HG03135 (cell line): Measurements from ENCODE around the gene MXRA7.
"Not testable (repeated sequence)": the region's sequence is repeated elsewhere in the genome, so short reads cannot be mapped to it uniquely, and the experiment has no call there.

Source experiments
- ATAC-seq: cut with Tn5 transposase; IDR thresholded peaks from one replicate; pipeline ENCODE4 v1.9.1; 2021; ENCODE audit warnings: mild to moderate bottlenecking, moderate library complexity; ENCODE audit not compliant: unreplicated experiment

Gene MXRA7, protein sequence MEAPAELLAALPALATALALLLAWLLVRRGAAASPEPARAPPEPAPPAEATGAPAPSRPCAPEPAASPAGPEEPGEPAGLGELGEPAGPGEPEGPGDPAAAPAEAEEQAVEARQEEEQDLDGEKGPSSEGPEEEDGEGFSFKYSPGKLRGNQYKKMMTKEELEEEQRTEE

DNA sequence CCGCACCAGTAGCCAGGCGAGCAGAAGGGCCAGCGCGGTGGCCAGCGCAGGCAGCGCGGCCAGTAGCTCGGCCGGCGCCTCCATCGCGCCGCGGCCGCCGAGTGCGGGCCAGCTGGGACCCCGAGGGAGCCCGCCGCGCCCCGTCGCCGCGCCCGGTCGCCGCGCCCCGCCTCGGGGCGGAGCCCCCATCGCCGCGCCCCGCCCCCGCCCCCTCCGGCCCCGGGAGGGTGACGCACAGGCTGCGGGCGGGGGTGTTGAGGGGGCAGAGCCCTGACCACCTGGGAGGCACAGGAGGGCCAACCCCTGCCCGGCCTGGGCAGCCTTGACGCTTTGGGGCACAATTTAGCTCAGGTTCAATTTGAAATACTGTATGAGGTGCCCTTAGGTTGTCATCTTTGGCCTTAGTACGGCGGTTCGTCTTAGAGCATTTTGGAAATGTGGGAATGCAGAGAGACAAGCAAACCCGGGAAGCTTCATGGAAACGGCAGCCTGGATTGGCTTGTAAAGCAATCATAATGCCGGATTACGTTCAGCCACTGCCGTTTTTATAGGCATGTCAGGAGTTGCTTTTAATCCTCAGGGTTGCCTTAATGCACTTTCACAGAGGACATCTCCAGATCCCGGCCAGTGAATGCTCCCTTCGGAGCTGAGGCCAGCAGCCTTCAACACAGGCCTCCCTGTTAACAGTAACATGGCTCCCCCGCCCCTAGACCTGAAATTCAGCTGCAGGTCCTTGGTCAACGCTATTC lies at the start of gene MXRA7:
TSS of gene MXRA7 (minus strand) at position 103 of the 749 bp plus-strand sequence. CDS start at position 84, 19 bp downstream.
- no peak for ATAC-seq

DNA sequence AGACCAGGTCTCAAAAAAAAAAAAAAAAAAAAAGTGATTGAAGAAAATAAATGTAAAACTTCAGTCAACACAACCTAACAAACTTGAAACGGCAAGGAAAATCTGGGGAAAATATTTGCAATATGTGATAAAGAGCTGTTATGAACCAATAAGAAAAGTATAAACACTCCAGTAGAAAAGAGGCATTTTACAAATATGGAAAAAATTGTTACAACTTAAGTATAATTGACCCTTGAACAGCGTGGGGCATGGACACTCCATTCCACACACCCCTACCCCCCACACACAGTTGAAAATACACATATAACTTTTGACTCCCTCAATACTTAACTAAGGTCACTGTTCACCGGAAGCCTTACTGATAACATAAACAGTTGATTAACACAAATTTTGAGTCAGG lies 47.8 kb upstream of the MXRA7 start:
- ATAC-seq: no peak

- ATAC-seq: no peak
Observed at GRCh38 chr17:76757256-76757655, 46.5 kb upstream of the MXRA7 start.

DNA sequence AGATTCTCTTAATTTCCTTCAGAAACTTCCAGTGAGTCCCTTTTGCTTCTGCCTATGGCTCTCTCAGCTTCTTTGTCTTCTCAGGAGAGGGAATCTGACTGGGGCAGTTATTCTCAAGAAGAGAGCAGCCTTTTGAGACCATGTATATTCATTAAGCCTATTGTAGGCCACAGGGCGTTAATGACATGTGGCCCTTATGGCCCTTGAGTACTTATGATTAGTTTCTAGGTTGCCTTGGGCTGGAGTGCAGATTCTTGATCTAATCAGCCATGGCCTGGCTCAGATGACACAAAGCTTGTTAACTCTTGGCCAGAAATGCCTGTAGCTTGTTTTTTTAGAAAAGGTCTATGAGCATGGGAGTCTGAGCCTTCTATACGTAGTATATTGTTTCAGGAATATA lies 44.5 kb upstream of the MXRA7 start:
- no peak for ATAC-seq

GRCh38 chr17:76753061-76753961 lies 42.5 kb upstream of the MXRA7 start:
- no peak for ATAC-seq

DNA sequence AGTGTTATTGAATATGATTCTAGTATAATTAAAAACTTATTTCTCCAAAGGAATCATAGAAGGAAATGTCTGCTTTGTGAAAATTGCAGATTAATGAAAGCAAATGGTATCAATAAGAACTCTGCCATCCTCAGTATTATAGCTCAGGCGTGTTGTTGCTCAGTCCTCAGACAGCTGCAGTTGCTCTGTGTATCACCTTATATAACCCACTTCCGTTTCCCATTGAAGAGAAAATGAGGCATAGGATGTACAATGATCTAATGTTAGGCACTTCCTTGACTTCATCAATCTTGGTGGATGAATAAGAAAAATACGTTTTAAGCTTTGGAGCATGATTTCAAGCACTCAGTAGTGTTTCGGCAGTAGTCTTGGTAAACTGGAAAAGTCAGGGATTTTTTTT lies 41.2 kb upstream of the MXRA7 start:
- no peak for ATAC-seq

- no peak for ATAC-seq
Observed at GRCh38 chr17:76751416-76751993, 40.7 kb upstream of the MXRA7 start.

DNA sequence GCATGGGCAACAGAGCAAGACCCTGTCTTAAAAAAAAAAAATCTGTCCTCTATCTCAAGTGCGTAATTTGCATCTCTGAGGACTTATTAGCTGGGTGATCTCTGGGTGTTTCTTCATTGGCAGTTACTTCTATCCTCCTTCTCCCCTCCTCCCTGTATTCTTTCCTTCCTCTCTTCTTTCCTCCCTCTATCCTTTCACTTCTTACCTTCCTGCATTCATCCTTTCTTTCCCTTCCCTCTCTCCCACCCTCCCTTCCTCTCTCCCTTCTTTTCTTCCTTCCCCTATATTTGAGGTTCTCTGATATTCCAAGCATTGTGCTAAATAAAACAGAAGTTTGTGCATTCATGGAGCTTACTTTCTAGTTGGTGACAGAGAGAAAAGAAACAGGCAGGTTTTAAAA lies 37.9 kb upstream of the MXRA7 start:
- no peak for ATAC-seq

DNA sequence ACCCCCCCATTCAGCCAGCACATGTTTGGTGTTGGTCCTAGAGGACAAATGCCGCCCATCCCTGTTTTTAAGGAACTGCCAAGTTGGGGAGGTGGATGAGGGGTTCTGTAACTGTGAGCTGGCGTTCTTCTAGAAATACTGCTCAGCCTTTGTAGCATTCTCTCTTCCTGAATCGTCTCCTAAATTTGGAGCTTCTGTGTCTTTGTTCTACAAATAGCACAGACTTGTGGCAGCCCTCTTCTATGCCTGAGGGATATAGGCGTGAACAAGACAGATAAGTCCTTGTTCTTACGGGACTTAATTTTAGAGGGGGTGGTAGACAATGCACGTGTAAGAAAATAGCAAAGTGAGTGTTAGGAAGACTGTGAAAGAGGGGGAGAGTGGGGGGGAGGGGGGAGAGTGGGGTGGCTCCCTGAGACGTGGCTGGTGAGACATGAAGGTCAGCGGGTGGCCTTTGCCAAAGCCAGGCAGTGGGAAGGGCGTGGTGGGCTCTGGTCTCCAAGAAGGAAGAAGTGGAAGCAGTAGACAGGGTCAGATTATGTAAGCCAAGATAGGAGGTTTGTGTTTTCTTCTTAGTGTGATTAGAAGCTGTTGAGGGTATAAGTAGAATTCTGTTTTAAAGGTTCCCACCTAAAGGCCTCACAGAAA lies 37.1 kb upstream of the MXRA7 start:
- no peak for ATAC-seq

DNA sequence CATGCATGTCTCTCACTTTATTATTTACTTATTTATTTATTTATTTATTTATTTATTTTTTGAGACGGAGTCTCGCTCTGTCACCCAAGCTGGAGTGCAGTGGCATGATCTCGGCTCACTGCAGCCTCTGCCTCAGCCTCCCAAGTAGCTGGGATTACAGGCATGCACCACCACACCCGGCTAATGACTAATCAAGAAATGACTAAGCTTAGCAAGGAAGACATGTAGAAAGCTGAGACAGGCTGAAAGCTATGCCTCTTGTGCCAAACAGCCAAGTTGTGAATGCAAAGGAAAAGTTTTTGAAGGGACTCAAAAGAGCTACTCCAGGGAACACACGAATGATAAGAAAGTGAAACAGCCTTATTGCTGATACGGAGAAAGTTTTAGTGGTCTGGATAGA lies 35.0 kb upstream of the MXRA7 start:
- ATAC-seq: not testable (repeated sequence)

DNA sequence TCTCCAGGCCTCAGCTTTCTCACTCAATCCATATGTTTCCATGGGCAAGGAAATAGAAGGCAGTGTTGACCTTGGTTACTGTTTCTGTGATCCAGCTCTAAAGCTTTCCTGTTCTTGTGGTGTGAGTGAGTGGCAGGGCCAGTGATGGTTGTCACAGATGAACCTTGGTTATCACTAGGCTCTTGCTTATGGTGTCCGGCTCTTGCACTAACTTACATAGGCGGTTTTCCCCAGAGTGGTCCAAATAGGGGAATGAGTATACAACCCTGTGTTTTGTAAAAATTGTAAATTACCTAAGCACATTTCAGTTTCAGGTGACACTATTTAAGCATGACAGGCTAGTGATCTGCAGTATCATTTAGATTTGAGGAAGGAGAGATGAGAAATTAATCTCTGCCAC lies 34.0 kb upstream of the MXRA7 start:
- no peak for ATAC-seq

- ATAC-seq: no peak
Observed at GRCh38 chr17:76742958-76743357, 32.2 kb upstream of the MXRA7 start.

- no peak for ATAC-seq
Observed at GRCh38 chr17:76740329-76741118, 29.8 kb upstream of the MXRA7 start.

DNA sequence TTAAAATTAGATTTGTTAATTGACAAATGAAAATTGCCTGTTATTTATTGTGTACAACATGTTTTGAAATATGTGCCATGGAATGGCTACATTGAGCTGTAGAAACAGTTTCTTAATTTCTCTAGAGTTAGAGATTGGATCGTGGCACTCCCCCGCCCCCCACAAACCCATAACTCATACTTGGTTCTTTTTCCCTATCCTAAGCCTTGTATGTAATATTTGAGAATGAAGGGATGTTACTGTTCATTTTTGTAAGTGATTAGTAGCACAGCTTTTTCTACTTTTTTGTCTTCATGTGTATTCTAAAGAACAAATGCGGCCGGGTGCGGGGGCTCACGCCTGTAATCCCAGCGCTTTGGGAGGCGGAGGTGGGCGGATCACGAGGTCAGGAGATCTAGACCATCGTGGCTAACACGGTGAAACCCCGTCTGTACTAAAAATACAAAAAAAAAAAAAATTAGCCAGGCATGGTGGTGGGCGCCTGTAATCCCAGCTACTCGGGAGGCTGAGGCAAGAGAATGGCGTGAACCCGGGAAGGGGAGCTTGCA lies 28.9 kb upstream of the MXRA7 start:
- not testable (repeated sequence) for ATAC-seq

DNA sequence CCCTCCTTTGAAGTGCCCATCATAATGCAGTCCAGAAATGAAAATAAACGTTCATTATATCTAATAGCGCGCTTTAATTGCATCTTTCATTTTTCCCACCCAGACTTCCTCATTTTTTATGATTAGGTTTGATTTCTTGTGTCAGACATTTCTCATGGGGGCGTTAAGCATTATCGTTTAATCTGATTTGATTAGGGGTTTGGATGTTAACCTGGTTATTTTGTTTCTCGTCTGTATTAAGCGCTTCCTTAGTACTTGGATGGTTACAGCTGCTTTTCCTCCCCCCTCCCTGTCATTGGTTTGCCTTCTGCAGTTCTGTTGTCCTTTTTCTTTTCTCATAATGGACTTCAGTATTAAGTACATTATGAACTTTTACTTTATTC lies 27.7 kb upstream of the MXRA7 start:
- no peak for ATAC-seq

DNA sequence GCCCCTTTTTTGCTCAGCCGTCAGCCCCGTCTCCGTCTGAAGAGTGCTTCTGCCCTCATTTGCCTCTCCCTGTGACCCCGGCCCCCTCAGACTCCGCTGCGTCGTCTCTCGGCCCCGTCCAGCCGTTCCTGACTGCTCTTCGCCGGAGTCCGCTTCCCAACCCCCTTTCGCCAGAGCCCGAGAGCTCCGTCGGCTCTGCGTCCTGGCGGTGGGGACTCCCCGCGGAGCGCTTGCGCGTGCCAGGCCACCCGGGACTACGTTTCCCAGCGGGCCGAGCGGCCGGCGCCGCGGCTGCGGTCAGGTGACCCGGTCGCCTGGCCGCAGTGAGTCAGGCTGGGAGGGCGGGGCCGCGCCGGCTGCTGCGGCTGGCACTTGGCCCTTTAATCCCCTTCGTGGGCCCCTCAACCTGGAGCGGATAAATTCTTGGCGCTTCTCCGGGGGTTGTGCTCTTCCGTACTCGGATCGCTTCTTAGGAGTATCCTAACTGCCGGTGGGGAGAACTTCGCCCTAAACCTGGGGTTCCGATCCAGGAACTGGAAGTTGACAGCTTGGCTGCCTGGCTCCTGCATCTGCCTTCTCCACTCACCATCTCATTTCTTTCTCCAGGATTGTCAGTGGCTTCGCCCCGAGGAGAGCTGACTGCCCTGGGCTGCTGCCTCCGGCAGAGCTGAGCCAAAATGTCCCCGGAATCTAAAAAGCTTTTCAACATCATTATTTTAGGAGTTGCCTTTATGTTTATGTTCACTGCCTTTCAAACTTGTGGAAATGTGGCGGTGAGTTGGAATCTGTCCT lies 27.1 kb upstream of the MXRA7 start, which contains the start of gene MFSD11:
TSS of gene MFSD11 (plus strand) at position 444 of the 792 bp plus-strand sequence. CDS start at position 678, 234 bp downstream.
- ATAC-seq: peak; percentile 62

GRCh38 chr17:76737082-76737675 lies 26.4 kb upstream of the MXRA7 start, which contains the start of gene SRSF2:
TSS of gene SRSF2 (minus strand) at chr17:76737331. CDS start at chr17:76737160, 171 bp downstream.
- ATAC-seq: peak; percentile 62

DNA sequence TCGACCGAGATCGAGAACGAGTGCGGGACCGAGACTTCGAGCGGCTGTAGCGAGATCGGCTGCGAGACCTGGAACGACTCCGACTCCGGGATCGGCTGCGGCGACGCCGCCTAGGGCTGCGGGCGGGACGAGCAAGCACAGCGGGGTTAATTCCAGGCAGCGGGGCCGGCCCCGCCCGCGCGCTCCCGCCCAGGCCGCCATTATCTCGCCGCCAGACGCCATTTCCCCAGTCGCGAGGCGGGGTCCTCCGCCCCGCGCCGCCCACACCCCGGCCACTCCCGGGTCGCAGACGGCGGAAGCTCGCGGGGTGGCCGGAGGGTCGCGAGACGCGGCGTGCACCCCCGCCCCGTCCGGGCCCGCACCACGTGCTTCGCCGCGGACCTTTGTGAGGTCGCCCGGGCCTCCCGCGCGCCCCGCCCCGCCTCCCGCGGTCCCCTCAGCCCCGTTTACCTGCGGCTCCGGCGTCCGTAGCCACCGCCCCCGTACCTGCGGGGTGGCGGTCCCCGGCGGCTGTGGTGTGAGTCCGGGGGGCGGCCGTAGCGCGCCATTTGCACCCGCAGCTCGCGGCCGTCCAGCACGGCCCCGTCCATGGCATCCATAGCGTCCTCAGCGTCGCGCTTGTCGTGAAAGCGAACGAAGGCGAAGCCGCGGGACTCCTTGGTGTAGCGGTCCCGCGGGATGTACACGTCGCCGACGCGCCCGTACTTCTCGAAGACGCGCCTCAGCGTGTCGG lies 25.8 kb upstream of the MXRA7 start:
- peak; percentile 4 for ATAC-seq
